CD4-positive, alpha-beta T cell (primary cell): ENCODE data around the gene MBNL2. TPM values are rescaled to one million over a fixed set of nuclear protein-coding genes. Genes with fewer than 3 reads are reported as not detected.

Source experiments
- ATAC-seq: fragments of 200-7000 bp; cut with Tn5 transposase; one replicate; pipeline ENCODE4 v1.10.0; 2022; ENCODE audit warnings: mild to moderate bottlenecking; ENCODE audit not compliant: poor library complexity
- CTCF ChIA-PET: fragments of 350-600 bp; sonication (Branson Sonifier 250); formaldehyde crosslinking; loops from one replicate; lab custom pipeline; 2021; ENCODE audit warnings: antibody characterized with exemption, inconsistent platforms; lab: Charles Lee
- POLR2A ChIA-PET: fragments of 350-600 bp; sonication (Branson Sonifier 250); formaldehyde crosslinking; loops from one replicate; lab custom pipeline; 2021; ENCODE audit warnings: antibody characterized with exemption, inconsistent platforms; lab: Charles Lee
- DNase-seq, 14 experiments: peaks; one replicate each; pipeline ENCODE4 v3.0.0-alpha.2; 2013 to 2020; ENCODE audit warnings: mixed read lengths in 2 of 14
- H3K27ac ChIP-seq, 2 donors: one replicate each; pipeline versions ENCODE4 v1.5.1 to v1.7.0; 2013; ENCODE audit warnings: low read length in 2 of 2, low read depth in 1 of 2, mild to moderate bottlenecking in 1 of 2
- H3K27me3 ChIP-seq, 2 experiments: 1 replicate in 1 of 2; 2 replicates in 1 of 2; pipeline versions ENCODE4 v1.6.1 to v1.7.0; 2013; ENCODE audit warnings: low read length in 2 of 2, control low read depth in 1 of 2, mild to moderate bottlenecking in 1 of 2, moderate library complexity in 1 of 2; ENCODE audit not compliant: insufficient read depth in 2 of 2, control insufficient read depth in 1 of 2
- H3K36me3 ChIP-seq: one replicate; pipeline ENCODE4 v1.6.1; 2013; ENCODE audit warnings: low read length, control low read depth; ENCODE audit not compliant: insufficient read depth
- H3K4me1 ChIP-seq: one replicate; pipeline ENCODE4 v1.6.1; 2013; ENCODE audit warnings: low read length, control low read depth; ENCODE audit not compliant: insufficient read depth
- H3K4me3 ChIP-seq: one replicate; pipeline ENCODE4 v1.5.1; 2013; ENCODE audit warnings: mild to moderate bottlenecking, low read length, moderate library complexity
- H3K9me3 ChIP-seq, 2 experiments: 1 replicate in 1 of 2; 2 replicates in 1 of 2; pipeline versions ENCODE4 v1.6.1 to v1.7.0; 2013; ENCODE audit warnings: low read length in 2 of 2, mild to moderate bottlenecking in 2 of 2, control low read depth in 1 of 2, moderate library complexity in 1 of 2; ENCODE audit not compliant: control insufficient read depth in 1 of 2, insufficient read depth in 1 of 2
- H3K27ac Mint-ChIP-seq: one replicate; pipeline ENCODE4 v1.8.0; 2020; ENCODE audit warnings: mixed read lengths
- H3K27me3 Mint-ChIP-seq: one replicate; pipeline ENCODE4 v1.8.0; 2021; ENCODE audit warnings: mixed read lengths
- H3K36me3 Mint-ChIP-seq: one replicate; pipeline ENCODE4 v1.8.0; 2021; ENCODE audit warnings: low read depth, mixed read lengths
- H3K4me1 Mint-ChIP-seq: one replicate; pipeline ENCODE4 v1.8.0; 2021; ENCODE audit warnings: low read depth, mixed read lengths
- H3K4me3 Mint-ChIP-seq: one replicate; pipeline ENCODE4 v1.8.0; 2020; ENCODE audit warnings: mild to moderate bottlenecking, mixed read lengths
- H3K9me3 Mint-ChIP-seq: one replicate; pipeline ENCODE4 v1.8.0; 2020; ENCODE audit warnings: mixed read lengths
- CTCF ChIP-seq: fragments of 200-600 bp; IDR thresholded peaks from one replicate; pipeline ENCODE4 v1.8.0; 2022; ENCODE audit warnings: antibody characterized with exemption, mild to moderate bottlenecking
- intact Hi-C, 2 experiments: fragments of 100-400 bp; cut with DNase I in 1 of 2; cut with micrococcal nuclease in 1 of 2; formaldehyde crosslinking; loops; one replicate each; pipeline versions ENCODE4 v1.15.1 to v1.9.0; 2023 to 2025; cut with DNase I, micrococcal nuclease
- total RNA-seq, 174 experiments: library from RNA in 2 of 174; stranded (reverse) in 2 of 174; gene quantifications; one replicate each; pipeline ENCODE4 v1.2.3 and lab custom pipeline; 2021 to 2026

MBNL2 gene
- total RNA-seq, 2 experiments from 2014 or later, result 35.9 to 36.0 TPM

- Mint-ChIP-seq H3K27ac (no peak overlapping the region), H3K4me1 (peaks cover 3% of the 10 kb centered on the region), H3K9me3 (no peaks in the 10 kb centered on the region), H3K36me3 (peaks cover 64% of the 10 kb centered on the region), H3K27me3 (no peaks in the 10 kb centered on the region), H3K4me3 (no peak overlapping the region)
- POLR2A ChIA-PET, result no interaction called here
- CTCF ChIA-PET, result no interaction called here
- Histone ChIP-seq H3K4me1 (no peaks in the 10 kb centered on the region), H3K27me3 (no peaks in the 10 kb centered on the region), H3K4me3 (no peak overlapping the region), H3K9me3 (no peaks in the 10 kb centered on the region), H3K36me3 (peaks cover 8% of the 10 kb centered on the region), H3K27ac (no peak overlapping the region)
- TF ChIP-seq CTCF, result no peak
- DNase-seq (no peak), ATAC-seq (no peak)
- intact Hi-C loops, result no loop called here
Measured at GRCh38 chr13:97379386-97379785, 157.3 kb downstream of the MBNL2 start.

- no peak overlapping the region for H3K4me3 ChIP-seq
- Mint-ChIP-seq H3K9me3 (no peaks in the 10 kb centered on the region), H3K4me1 (peaks cover 11% of the 10 kb centered on the region), H3K4me3 (no peak overlapping the region), H3K27me3 (no peaks in the 10 kb centered on the region), H3K27ac (no peak overlapping the region), H3K36me3 (peaks cover 54% of the 10 kb centered on the region)
- CTCF ChIA-PET, result no interaction called here
- DNase-seq (no peak), ATAC-seq (no peak)
- peaks cover 3% of the 10 kb centered on the region for H3K36me3 ChIP-seq
- TF ChIP-seq CTCF, result no peak
- no peaks in the 10 kb centered on the region for H3K4me1 ChIP-seq
- H3K9me3 ChIP-seq, result no peaks in the 10 kb centered on the region
- POLR2A ChIA-PET, result no interaction called here
- no peaks in the 10 kb centered on the region for H3K27me3 ChIP-seq
- intact Hi-C loops, result no loop called here
- no peak overlapping the region for H3K27ac ChIP-seq
Measured at GRCh38 chr13:97380696-97381095, 158.6 kb downstream of the MBNL2 start.

GRCh38 chr13:97381189-97381588 is 159.1 kb downstream of the MBNL2 start:
- H3K9me3 Mint-ChIP-seq, result no peaks in the 10 kb centered on the region
- peaks cover 49% of the 10 kb centered on the region for H3K36me3 Mint-ChIP-seq
- Histone ChIP-seq H3K9me3 (no peaks in the 10 kb centered on the region), H3K27ac (no peak overlapping the region), H3K4me3 (no peak overlapping the region), H3K4me1 (peaks cover 4% of the 10 kb centered on the region), H3K36me3 (peaks cover 3% of the 10 kb centered on the region), H3K27me3 (no peaks in the 10 kb centered on the region)
- ChIA-PET CTCF (no interaction called here), POLR2A (no interaction called here)
- no peak for TF ChIP-seq CTCF
- no peaks in the 10 kb centered on the region for H3K27me3 Mint-ChIP-seq
- ATAC-seq, result no peak
- H3K27ac Mint-ChIP-seq, result no peak overlapping the region
- no peak for DNase-seq
- no peak overlapping the region for H3K4me3 Mint-ChIP-seq
- intact Hi-C loops, result no loop called here
- H3K4me1 Mint-ChIP-seq, result peaks cover 16% of the 10 kb centered on the region
